ENCODE data around the gene ADPRHL1. TPM values are rescaled to one million over a fixed set of nuclear protein-coding genes. Genes with fewer than 3 reads are reported as not detected.

Gene ADPRHL1
- total and polyA plus RNA-seq, 2 donors (not counting 1 experiment from before 2014, with no cell fraction given): 0.59 to 1.5 TPM

DNA sequence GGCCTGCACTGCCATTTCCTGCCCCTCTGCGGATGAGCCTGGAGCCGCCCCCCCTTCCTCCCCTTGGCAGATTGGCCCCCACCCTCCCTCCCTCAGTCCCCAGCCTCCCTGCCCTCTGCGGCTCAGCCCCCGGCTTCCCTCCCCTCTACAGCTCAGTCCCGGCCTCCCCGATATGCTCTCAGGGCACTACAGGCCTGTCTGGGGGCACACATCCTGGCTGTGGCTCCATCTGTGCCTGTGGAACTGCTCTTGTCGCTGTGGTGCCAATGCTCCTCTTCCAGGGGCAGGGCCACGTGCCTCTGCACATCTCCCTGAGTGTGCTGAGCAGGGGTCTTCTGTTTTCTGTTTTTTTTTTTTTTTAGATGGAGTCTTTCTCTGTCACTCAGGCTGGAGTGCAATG lies 39.0 kb downstream of the ADPRHL1 start:
- peaks cover 15% of the 10 kb centered on the region for H3K4me1 ChIP-seq (ENCODE audit: control insufficient read depth, extremely low read depth, insufficient read depth, low read length)
- DNase-seq (ENCODE audit: low read depth in 2 of 2): no peak
- no peaks in the 10 kb centered on the region for H3K9me3 ChIP-seq (ENCODE audit: control insufficient read depth, insufficient read depth, low read depth, low read length)
- TF ChIP-seq EZH2 (IDR thresholded peaks at IDR 0.05; ENCODE audit: low read length, missing control alignments) (no peak), CTCF (conservative IDR thresholded peaks at IDR 0.05 in 1 of 2, IDR thresholded peaks at IDR 0.05 in 1 of 2; ENCODE audit: low read depth in 1 of 2, low read length in 2 of 2) (no peak)
- H4K20me1 ChIP-seq (ENCODE audit: control insufficient read depth, extremely low read depth, insufficient read depth, low read length): no peaks in the 10 kb centered on the region
- no peak overlapping the region for H3K4me2 ChIP-seq (ENCODE audit: extremely low read depth, insufficient read depth, low read length)
- H3K9ac ChIP-seq (ENCODE audit: insufficient read depth, low read length): no peak overlapping the region
- H3K79me2 ChIP-seq (ENCODE audit: control insufficient read depth, insufficient read depth, low read length): no peaks in the 10 kb centered on the region
- H3K27ac ChIP-seq (ENCODE audit: insufficient read depth, low read length): no peak overlapping the region
- H3K36me3 ChIP-seq (ENCODE audit: control insufficient read depth, insufficient read depth, low read length): no peaks in the 10 kb centered on the region
- no peak overlapping the region for H2AFZ ChIP-seq (ENCODE audit: low read length)
- H3K4me3 ChIP-seq (replicated peaks in 1 of 4; ENCODE audit: control extremely low read depth in 1 of 4, insufficient read depth in 1 of 4, low read depth in 3 of 4, low read length in 4 of 4): no peak overlapping the region
- no peaks in the 10 kb centered on the region for H3K27me3 ChIP-seq (ENCODE audit: control insufficient read depth, insufficient read depth, low read length)

GRCh38 chr13:113413898-113414282 lies 39.4 kb downstream of the ADPRHL1 start:
- H3K27me3 ChIP-seq (ENCODE audit: control insufficient read depth, insufficient read depth, low read length): no peaks in the 10 kb centered on the region
- no peaks in the 10 kb centered on the region for H4K20me1 ChIP-seq (ENCODE audit: control insufficient read depth, extremely low read depth, insufficient read depth, low read length)
- H2AFZ ChIP-seq (ENCODE audit: low read length): peak overlapping the region; percentile 55
- DNase-seq (ENCODE audit: low read depth in 2 of 2): peak in 1 of 2 donors; percentile 62
- H3K9ac ChIP-seq (ENCODE audit: insufficient read depth, low read length): no peak overlapping the region
- no peak overlapping the region for H3K4me3 ChIP-seq (replicated peaks in 1 of 4; ENCODE audit: control extremely low read depth in 1 of 4, insufficient read depth in 1 of 4, low read depth in 3 of 4, low read length in 4 of 4)
- H3K9me3 ChIP-seq (ENCODE audit: control insufficient read depth, insufficient read depth, low read depth, low read length): no peaks in the 10 kb centered on the region
- peaks cover 15% of the 10 kb centered on the region for H3K4me1 ChIP-seq (ENCODE audit: control insufficient read depth, extremely low read depth, insufficient read depth, low read length)
- H3K4me2 ChIP-seq (ENCODE audit: extremely low read depth, insufficient read depth, low read length): peak overlapping the region; percentile 5
- no peak overlapping the region for H3K27ac ChIP-seq (ENCODE audit: insufficient read depth, low read length)
- no peaks in the 10 kb centered on the region for H3K36me3 ChIP-seq (ENCODE audit: control insufficient read depth, insufficient read depth, low read length)
- H3K79me2 ChIP-seq (ENCODE audit: control insufficient read depth, insufficient read depth, low read length): no peaks in the 10 kb centered on the region
- TF ChIP-seq CTCF (conservative IDR thresholded peaks at IDR 0.05 in 1 of 2, IDR thresholded peaks at IDR 0.05 in 1 of 2; ENCODE audit: low read depth in 1 of 2, low read length in 2 of 2): no peak
- no peak for TF ChIP-seq EZH2 (IDR thresholded peaks at IDR 0.05; ENCODE audit: low read length, missing control alignments)

DNA sequence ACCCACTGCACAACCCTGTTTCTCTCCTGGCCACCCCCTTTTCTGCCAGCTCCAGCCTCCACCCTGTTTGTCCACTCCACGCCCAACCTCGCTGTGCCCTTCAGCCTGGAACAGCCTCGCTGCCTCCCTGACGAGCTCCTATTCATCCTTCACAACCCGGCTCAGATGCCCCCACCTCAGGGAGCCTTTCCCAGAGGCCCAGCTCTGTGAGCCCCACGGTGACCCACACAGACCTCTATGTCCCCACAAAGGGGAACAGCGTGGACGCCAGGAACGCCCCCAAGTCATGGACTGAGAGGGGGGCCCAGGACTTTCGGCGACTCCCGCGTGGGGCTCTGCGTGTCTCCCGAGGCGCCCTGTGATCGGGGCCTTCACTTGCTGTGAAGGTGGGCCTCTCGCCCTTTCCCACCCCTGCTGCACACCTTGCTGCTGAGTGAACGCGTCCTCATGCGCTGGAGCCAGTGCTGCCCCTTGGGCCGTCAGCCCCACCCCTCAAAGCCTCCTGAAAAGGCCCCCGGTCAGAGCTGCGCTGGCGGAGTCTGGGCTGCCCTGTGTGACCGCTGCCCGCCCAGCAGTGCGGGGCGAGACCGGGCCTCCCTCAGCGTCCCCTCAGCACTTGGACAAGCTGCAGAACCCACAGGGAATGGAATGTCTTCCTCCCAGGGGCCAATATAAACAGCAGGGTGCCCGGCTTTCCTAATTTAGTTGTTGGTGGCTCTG lies 40.0 kb downstream of the ADPRHL1 start:
- no peaks in the 10 kb centered on the region for H4K20me1 ChIP-seq (ENCODE audit: control insufficient read depth, extremely low read depth, insufficient read depth, low read length)
- H3K9me3 ChIP-seq (ENCODE audit: control insufficient read depth, insufficient read depth, low read depth, low read length): no peaks in the 10 kb centered on the region
- H3K4me3 ChIP-seq (replicated peaks in 1 of 4; ENCODE audit: control extremely low read depth in 1 of 4, insufficient read depth in 1 of 4, low read depth in 3 of 4, low read length in 4 of 4): no peak overlapping the region
- no peak overlapping the region for H2AFZ ChIP-seq (ENCODE audit: low read length)
- H3K27ac ChIP-seq (ENCODE audit: insufficient read depth, low read length): no peak overlapping the region
- no peaks in the 10 kb centered on the region for H3K27me3 ChIP-seq (ENCODE audit: control insufficient read depth, insufficient read depth, low read length)
- H3K79me2 ChIP-seq (ENCODE audit: control insufficient read depth, insufficient read depth, low read length): no peaks in the 10 kb centered on the region
- TF ChIP-seq CTCF (conservative IDR thresholded peaks at IDR 0.05 in 1 of 2, IDR thresholded peaks at IDR 0.05 in 1 of 2; ENCODE audit: low read depth in 1 of 2, low read length in 2 of 2): no peak
- TF ChIP-seq EZH2 (IDR thresholded peaks at IDR 0.05; ENCODE audit: low read length, missing control alignments): no peak
- no peaks in the 10 kb centered on the region for H3K36me3 ChIP-seq (ENCODE audit: control insufficient read depth, insufficient read depth, low read length)
- DNase-seq (ENCODE audit: low read depth in 2 of 2): peak; percentile 27 to 52
- no peak overlapping the region for H3K9ac ChIP-seq (ENCODE audit: insufficient read depth, low read length)
- no peak overlapping the region for H3K4me2 ChIP-seq (ENCODE audit: extremely low read depth, insufficient read depth, low read length)
- peaks cover 15% of the 10 kb centered on the region for H3K4me1 ChIP-seq (ENCODE audit: control insufficient read depth, extremely low read depth, insufficient read depth, low read length)

Measured in fibroblast of lung (primary cell).